HG02571 (cell line): Measurements from ENCODE around the gene PIP5K1C.
"Not testable (repeated sequence)": the region's sequence is repeated elsewhere in the genome, so short reads cannot be mapped to it uniquely, and the experiment has no call there.

Source experiments
- ATAC-seq: cut with Tn5 transposase; IDR thresholded peaks from one replicate; pipeline ENCODE4 v1.9.1; 2021; ENCODE audit warnings: mild to moderate bottlenecking, moderate library complexity; ENCODE audit not compliant: unreplicated experiment

PIP5K1C gene

DNA sequence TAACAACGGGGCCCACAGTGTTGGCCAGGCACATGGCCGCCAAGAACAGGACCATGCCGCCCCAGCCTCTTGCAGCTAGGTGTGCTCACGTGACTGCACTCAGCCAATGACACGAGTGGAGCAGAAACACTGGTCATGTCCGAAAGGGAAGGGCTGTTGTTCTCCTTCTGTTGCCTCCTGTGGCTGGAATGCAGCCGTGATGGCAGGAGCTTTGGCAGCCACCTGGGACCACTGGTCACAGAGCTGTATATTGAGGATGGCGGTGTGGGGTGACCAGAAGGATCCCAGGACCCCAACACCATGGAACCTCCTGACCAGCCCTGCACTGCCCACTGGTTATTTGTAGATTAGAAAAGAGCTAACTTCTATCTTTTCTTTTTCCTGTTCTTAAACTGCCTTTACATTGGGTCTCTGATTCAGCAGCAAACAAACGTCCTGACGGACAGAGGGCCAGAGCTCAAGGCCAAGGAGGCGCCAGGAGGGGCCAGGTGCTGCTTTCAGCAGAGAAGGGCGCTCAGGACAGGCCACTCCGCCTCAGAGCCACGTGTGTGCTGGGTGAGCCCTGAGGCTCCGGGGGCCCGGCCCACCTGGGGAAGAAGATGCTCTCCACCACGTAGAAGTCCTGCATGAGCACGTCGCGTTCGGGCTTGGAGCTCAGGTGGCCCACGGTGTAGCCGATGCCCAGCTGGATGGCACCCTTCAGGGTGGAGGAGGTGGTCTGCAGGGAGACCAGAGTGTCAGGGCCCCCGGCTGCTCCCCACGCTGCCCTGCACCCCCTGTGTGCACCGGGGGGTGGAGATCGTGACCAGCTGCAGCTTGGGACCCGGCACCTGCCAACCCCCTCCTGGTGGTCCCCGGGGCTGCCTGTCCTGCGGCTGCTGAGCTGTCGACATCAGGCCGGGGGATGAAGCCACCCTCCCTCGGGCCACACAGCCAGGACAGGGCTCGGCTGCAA, 38.7 kb downstream of the PIP5K1C start:
- ATAC-seq, result no peak

GRCh38 chr19:3660493-3661219, 39.6 kb downstream of the PIP5K1C start:
- no peak for ATAC-seq

- no peak for ATAC-seq
Measured at GRCh38 chr19:3659746-3660112, 40.5 kb downstream of the PIP5K1C start.

DNA sequence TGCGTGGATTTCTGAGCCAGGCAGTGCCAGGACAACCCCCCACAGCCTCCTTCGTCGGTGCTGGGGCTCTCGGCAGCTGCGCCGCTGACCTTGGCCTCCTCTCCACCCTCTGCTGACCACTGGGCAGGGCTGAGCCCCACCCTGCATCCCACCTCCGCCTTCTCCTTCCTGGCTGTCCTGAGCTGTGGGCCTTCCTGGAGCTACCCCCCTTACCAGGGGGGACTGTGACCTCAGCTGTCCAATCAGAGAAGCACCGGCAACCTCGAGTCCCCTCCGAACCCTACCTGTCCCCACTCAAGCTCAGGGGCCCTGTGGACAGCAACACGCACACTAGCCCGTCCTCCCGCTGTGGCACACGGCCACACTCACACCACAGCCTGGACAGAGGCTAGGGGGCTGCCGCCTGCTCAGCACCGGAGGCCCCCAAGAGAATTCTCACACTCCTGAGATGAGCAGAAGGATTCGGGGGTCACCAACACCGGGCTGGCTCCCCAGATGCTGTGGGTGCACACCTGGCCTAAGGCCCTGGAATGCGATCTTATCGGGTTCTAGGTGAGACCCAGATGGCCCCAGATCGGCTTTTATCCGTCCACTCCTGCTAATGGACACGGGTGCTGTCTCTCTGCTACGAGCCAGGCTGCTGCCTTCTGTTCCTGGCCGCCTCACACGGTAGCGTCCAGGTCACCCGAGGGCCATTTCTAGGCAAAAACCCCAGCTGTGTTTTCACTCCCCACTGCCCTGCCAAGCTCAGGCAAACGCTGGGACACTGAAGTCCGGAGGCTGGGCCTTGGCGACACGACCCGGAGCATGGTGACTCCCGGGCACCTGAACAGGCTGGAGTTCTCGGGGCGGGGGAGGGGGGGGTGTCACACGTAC, 41.2 kb downstream of the PIP5K1C start:
- ATAC-seq, result no peak

DNA sequence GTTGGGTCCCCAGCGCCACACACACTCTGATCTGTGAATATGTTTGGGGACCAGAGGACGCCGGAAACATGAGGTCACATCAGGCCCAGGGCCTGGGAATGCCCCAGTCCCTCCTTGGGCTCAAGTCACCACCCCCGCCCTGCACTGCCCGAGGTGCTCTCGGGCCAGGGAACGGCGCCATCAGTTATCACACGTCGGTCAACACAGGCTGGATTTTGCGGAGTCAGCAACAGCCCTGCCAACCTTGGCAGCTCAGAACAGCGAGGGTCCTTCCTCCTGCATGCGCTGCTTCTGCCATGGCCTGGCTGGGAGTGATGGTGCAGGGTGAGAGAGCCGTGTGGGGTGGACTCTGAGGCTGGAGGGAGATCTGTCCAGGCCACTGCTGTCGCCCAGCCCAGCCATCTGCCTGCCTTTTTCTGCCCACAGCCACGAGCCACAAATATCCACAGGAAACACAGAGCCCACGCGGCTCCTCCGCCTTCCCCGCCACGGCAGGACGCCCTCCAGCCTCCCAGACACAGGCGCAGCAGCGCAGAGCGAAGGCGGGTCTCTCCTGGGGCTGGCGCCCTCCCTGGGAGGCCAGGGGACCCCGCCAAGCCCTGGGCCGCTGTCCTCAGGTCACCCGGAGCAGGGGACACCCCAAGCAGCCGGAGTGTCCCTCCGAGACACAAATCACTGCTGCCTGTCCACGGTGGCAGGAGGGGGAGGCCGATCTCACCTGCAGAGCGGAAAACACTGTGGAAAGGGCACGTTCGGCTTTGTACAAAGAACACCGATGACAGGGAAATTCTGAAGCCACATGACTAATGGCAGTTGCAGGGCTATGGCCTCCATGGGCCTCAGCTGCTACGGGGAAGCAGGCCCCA, 42.0 kb downstream of the PIP5K1C start:
- no peak for ATAC-seq

DNA sequence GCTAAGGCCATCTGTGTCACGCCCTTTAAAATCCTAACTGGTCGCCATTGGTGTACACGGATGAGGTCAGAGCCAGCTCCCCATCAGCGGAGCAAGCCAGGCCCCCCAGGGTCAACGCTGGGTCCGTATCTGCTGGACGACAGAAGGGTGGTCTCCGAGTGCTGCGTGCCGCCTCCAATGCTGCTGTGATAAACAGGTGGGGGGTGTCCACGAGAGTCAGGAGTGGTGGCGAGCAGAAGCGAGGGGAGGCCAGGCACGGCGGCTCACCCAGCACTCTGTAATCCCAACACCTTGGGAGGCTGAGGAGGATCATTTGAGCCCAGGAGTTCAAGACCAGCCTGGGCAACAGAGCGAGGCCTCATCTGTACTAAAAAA, 42.9 kb downstream of the PIP5K1C start:
- no peak for ATAC-seq

GRCh38 chr19:3656747-3657394, 43.4 kb downstream of the PIP5K1C start:
- ATAC-seq, result no peak

GRCh38 chr19:3656073-3656746, 44.1 kb downstream of the PIP5K1C start:
- no peak for ATAC-seq

- ATAC-seq, result no peak
Measured at GRCh38 chr19:3655402-3656072, 44.7 kb downstream of the PIP5K1C start.

GRCh38 chr19:3653865-3654513, 46.3 kb downstream of the PIP5K1C start:
- no peak for ATAC-seq

DNA sequence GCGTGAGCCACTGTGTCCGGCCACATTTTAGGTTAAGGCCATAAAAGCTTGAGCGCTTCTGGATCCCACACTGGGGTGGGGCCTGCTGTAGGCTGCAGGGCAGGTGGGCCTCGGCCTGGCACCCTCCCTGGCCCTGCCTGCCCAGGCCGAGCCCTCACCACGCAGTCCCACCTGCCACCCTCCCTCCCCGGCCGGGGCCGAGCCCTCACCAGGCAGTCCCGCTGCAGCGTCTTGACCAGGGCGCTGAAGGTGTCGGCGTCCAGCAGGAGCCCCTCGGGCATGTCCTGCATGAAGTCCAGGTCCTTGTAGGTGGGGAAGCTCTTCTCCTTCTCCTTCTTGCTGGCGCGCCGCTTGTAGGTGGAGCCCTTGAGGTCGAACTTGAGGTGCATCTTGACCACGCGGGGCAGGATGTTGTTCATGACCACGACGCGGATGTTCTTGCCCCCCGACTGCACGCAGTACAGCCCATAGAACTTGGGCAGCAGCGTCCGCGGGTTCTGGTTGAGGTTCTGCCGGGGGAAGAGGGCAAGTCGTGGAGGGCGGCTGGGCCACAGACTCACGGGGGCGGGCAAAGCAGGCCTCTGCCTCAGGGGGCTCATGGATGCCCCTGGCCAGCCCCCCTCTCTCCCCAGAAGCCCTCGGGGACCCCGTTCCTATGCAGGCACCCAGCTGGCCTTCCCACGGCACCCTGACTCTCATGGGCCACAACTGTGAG, 47.0 kb downstream of the PIP5K1C start:
- ATAC-seq, result no peak

DNA sequence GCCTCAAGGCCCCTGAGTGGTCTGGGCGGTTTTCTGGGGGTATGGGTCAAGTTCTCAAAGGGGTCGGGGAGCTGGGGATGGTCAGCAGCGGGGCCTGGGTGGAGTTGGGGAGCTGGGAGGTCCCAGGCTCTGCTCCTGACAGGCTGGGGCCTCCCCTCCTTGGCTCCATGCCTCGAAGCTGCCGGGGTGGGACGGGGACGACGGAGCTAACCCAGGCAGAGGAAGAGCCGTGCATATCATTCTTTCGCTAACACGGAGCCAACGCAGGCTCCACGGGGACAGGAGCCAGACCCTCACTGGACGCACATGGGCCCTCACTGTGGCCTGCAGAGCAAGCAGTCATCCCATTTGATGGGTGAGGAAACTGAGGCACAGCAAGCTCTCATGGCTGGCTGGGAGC, 47.8 kb downstream of the PIP5K1C start:
- ATAC-seq, result no peak

GRCh38 chr19:3651684-3652083, 48.6 kb downstream of the PIP5K1C start:
- no peak for ATAC-seq

GRCh38 chr19:3649888-3650287, 50.4 kb downstream of the PIP5K1C start:
- ATAC-seq, result no peak

GRCh38 chr19:3648037-3648905, 52.0 kb downstream of the PIP5K1C start:
- no peak for ATAC-seq

- ATAC-seq, result not testable (repeated sequence)
Measured at GRCh38 chr19:3647102-3647501, 53.2 kb downstream of the PIP5K1C start.
